Neural progenitor cell (in vitro differentiated cells): Measurements from ENCODE around the gene BCL7B. TPM values are rescaled to one million over a fixed set of nuclear protein-coding genes. Genes with fewer than 3 reads are reported as not detected.
"Not testable (repeated sequence)": the region's sequence is repeated elsewhere in the genome, so short reads cannot be mapped to it uniquely, and the experiment has no call there.

Source experiments
- DNase-seq: peaks from one replicate; pipeline ENCODE4 v3.0.0-alpha.2; 2016; ENCODE audit warnings: low spot score
- H2AFZ ChIP-seq: fragments of 200-600 bp; sonication (generic); replicated peaks from 2 replicates; pipeline ENCODE4 v1.6.1; 2016; ENCODE audit warnings: antibody characterized with exemption
- H3F3A ChIP-seq: fragments of 200-600 bp; sonication (generic); 2 replicates; pipeline ENCODE4 v1.6.1; 2016; ENCODE audit warnings: antibody characterized with exemption, low read depth
- H3K27ac ChIP-seq: fragments of 200-600 bp; sonication (generic); 2 replicates; pipeline ENCODE4 v1.5.1; 2016; ENCODE audit warnings: mild to moderate bottlenecking
- H3K27me3 ChIP-seq: fragments of 200-600 bp; sonication (generic); 2 replicates; pipeline ENCODE4 v1.6.1; 2016; ENCODE audit warnings: mild to moderate bottlenecking, moderate library complexity
- H3K36me3 ChIP-seq: fragments of 200-600 bp; sonication (generic); 2 replicates; pipeline ENCODE4 v1.5.1; 2016
- H3K4me1 ChIP-seq: fragments of 200-600 bp; sonication (generic); 2 replicates; pipeline ENCODE4 v1.6.1; 2016; ENCODE audit warnings: mixed run types
- H3K4me2 ChIP-seq: fragments of 200-600 bp; sonication (generic); 2 replicates; pipeline ENCODE4 v1.6.1; 2016
- H3K4me3 ChIP-seq: fragments of 200-600 bp; sonication (generic); 2 replicates; pipeline ENCODE4 v1.5.1; 2016
- H3K79me2 ChIP-seq: fragments of 200-600 bp; sonication (generic); 2 replicates; pipeline ENCODE4 v1.6.1; 2016; ENCODE audit warnings: low read depth
- H3K9ac ChIP-seq: fragments of 200-600 bp; sonication (generic); 2 replicates; pipeline ENCODE4 v1.6.1; 2016
- H3K9me3 ChIP-seq: fragments of 200-600 bp; sonication (generic); 2 replicates; pipeline ENCODE4 v1.5.1; 2016; ENCODE audit warnings: low read depth
- H4K20me1 ChIP-seq: fragments of 200-600 bp; sonication (generic); 2 replicates; pipeline ENCODE4 v1.6.1; 2016; ENCODE audit warnings: low read depth
- H3K27ac Mint-ChIP-seq: 3 replicates; pipeline ENCODE4 v1.8.0; 2021; ENCODE audit warnings: mixed read lengths
- H3K27me3 Mint-ChIP-seq: 2 replicates; pipeline ENCODE4 v1.8.0; 2022; ENCODE audit warnings: low read depth, mild to moderate bottlenecking, inconsistent platforms, moderate library complexity, mixed read lengths; ENCODE audit not compliant: insufficient read depth
- H3K36me3 Mint-ChIP-seq: 3 replicates; pipeline ENCODE4 v1.8.0; 2021; ENCODE audit warnings: mixed read lengths
- H3K4me1 Mint-ChIP-seq: 3 replicates; pipeline ENCODE4 v1.8.0; 2021; ENCODE audit warnings: mixed read lengths
- H3K4me3 Mint-ChIP-seq: 3 replicates; pipeline ENCODE4 v1.8.0; 2021; ENCODE audit warnings: mild to moderate bottlenecking, moderate library complexity, mixed read lengths
- H3K9me3 Mint-ChIP-seq: 3 replicates; pipeline ENCODE4 v1.8.0; 2020; ENCODE audit warnings: mixed read lengths
- EZH2 ChIP-seq: fragments of 200-600 bp; sonication (generic); IDR thresholded peaks from 2 replicates; pipeline ENCODE4 v1.6.1; 2017; ENCODE audit warnings: antibody characterized with exemption, mild to moderate bottlenecking, moderate library complexity
- EZH2phosphoT487 ChIP-seq: fragments of 200-600 bp; sonication (generic); IDR thresholded peaks from 2 replicates; pipeline ENCODE4 v1.6.1; 2017; ENCODE audit warnings: antibody characterized with exemption
- total RNA-seq: library from RNA; depleted of rRNA; stranded (reverse); fragments of >200 nt; gene quantifications from 2 replicates; pipeline ENCODE4 v1.2.3, GENCODE V29; 2015; ENCODE audit warnings: low replicate concordance
- TF ChIP-seq, protein P1 (sequence below): fragments of 200-600 bp; sonication (generic); IDR thresholded peaks from 2 replicates; pipeline ENCODE4 v1.5.1; 2017; ENCODE audit warnings: antibody characterized with exemption, mild to moderate bottlenecking

BCL7B gene
- total RNA-seq, 1 donor from 2014 or later = 10.4 TPM

DNA sequence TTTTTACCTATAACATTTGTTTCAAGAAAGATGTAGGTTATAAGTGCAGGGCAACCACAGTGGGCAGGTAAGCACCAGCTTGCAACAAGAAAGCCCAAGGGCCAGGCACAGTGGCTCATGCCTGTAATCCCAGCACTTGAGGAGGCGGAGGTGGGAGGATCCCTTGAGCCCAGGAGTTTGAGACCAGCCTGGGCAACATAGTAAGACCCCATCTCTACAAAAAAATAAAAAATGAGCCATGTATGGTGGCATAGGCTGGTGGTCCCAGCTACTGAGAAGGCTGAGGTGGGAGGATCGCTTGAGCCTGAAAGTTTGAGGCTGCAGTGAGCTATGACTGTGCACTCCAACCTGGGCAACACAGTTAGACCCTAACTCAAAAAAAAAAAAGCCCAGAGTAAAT, 12.8 kb downstream of the BCL7B start:
- Histone ChIP-seq H3K9me3 (no peaks in the 10 kb centered on the region), H3K36me3 (no peaks in the 10 kb centered on the region), H3K27ac (no peak overlapping the region), H3K4me2 (no peak overlapping the region), H3K27me3 (no peaks in the 10 kb centered on the region), H4K20me1 (no peaks in the 10 kb centered on the region), H3K4me3 (no peak overlapping the region), H3K4me1 (peaks cover 5% of the 10 kb centered on the region), H3K79me2 (peaks cover 51% of the 10 kb centered on the region), H2AFZ (no peak overlapping the region), H3K9ac (no peak overlapping the region), H3F3A (peaks cover 5% of the 10 kb centered on the region)
- no peak overlapping the region for H3K4me3 Mint-ChIP-seq
- no peak overlapping the region for H3K27ac Mint-ChIP-seq
- no peak for DNase-seq
- TF ChIP-seq EZH2 (no peak), EZH2phosphoT487 (no peak)
- TF ChIP-seq, protein P1, sequence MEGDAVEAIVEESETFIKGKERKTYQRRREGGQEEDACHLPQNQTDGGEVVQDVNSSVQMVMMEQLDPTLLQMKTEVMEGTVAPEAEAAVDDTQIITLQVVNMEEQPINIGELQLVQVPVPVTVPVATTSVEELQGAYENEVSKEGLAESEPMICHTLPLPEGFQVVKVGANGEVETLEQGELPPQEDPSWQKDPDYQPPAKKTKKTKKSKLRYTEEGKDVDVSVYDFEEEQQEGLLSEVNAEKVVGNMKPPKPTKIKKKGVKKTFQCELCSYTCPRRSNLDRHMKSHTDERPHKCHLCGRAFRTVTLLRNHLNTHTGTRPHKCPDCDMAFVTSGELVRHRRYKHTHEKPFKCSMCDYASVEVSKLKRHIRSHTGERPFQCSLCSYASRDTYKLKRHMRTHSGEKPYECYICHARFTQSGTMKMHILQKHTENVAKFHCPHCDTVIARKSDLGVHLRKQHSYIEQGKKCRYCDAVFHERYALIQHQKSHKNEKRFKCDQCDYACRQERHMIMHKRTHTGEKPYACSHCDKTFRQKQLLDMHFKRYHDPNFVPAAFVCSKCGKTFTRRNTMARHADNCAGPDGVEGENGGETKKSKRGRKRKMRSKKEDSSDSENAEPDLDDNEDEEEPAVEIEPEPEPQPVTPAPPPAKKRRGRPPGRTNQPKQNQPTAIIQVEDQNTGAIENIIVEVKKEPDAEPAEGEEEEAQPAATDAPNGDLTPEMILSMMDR = no peak
- H3K9me3 Mint-ChIP-seq = no peaks in the 10 kb centered on the region
- peaks cover 25% of the 10 kb centered on the region for H3K36me3 Mint-ChIP-seq
- H3K4me1 Mint-ChIP-seq = peaks cover 2% of the 10 kb centered on the region
- peaks cover 2% of the 10 kb centered on the region for H3K27me3 Mint-ChIP-seq

DNA sequence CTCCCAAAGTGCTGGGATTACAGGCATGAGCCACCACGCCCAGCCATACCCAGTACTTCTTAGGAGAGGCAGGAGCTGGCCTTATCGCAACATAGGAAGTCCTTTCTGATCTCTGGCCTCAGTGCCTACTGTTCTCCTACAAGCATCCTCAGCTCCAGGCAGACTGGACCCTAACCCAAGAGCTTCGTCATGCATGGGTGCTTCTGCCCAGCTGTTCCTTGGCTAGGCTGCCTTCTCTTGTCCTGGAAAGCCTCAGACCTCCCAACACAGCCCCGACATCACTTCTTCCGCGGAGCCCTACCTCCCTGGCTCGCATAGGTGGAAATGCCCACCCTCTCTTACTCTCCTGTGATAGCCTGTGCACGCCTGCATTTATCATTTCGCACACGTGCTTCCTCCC, 15.8 kb downstream of the BCL7B start:
- H3K4me3 ChIP-seq = no peak overlapping the region
- peaks cover 5% of the 10 kb centered on the region for H3K4me1 ChIP-seq
- no peaks in the 10 kb centered on the region for H3K9me3 ChIP-seq
- no peak overlapping the region for H3K27ac ChIP-seq
- no peaks in the 10 kb centered on the region for H4K20me1 ChIP-seq
- no peaks in the 10 kb centered on the region for H3K9me3 Mint-ChIP-seq
- no peak overlapping the region for H3K4me2 ChIP-seq
- no peak overlapping the region for H3K27ac Mint-ChIP-seq
- H3K9ac ChIP-seq = no peak overlapping the region
- H3K27me3 ChIP-seq = no peaks in the 10 kb centered on the region
- no peak for TF ChIP-seq EZH2phosphoT487
- TF ChIP-seq, protein P1 = no peak
- no peak for TF ChIP-seq EZH2
- H3F3A ChIP-seq = peaks cover 5% of the 10 kb centered on the region
- no peak overlapping the region for H2AFZ ChIP-seq
- peaks cover 5% of the 10 kb centered on the region for H3K36me3 ChIP-seq
- peaks cover 2% of the 10 kb centered on the region for H3K27me3 Mint-ChIP-seq
- peaks cover 2% of the 10 kb centered on the region for H3K4me1 Mint-ChIP-seq
- peaks cover 32% of the 10 kb centered on the region for H3K36me3 Mint-ChIP-seq
- H3K4me3 Mint-ChIP-seq = no peak overlapping the region
- DNase-seq = no peak
- H3K79me2 ChIP-seq = peaks cover 25% of the 10 kb centered on the region

DNA sequence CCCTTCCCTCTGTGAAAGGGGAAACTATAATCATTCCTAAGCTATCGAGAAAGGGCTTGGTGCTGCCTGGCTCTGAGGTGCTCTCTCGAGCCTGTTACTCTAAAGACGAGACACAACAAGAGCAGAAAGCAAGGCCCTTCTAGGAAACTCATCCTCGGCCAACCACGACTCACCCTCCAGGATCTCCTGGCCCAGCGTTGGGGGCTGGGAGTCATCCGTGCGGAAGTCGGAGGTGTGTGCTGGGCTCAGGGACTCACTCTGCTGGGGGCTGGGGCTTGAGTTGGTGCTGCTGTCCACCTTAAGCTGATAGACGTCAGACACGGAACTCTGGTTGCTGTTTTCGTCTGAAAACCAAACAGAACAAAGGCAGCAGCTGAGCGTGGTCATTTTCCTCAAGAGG, 17.8 kb downstream of the BCL7B start:
- peaks cover 5% of the 10 kb centered on the region for H3K79me2 ChIP-seq
- H3K9ac ChIP-seq = no peak overlapping the region
- Mint-ChIP-seq H3K4me1 (no peaks in the 10 kb centered on the region), H3K27ac (no peak overlapping the region), H3K27me3 (no peaks in the 10 kb centered on the region), H3K4me3 (no peak overlapping the region), H3K9me3 (no peaks in the 10 kb centered on the region), H3K36me3 (peaks cover 35% of the 10 kb centered on the region)
- H4K20me1 ChIP-seq = no peaks in the 10 kb centered on the region
- H3K27me3 ChIP-seq = no peaks in the 10 kb centered on the region
- H3F3A ChIP-seq = no peaks in the 10 kb centered on the region
- H3K27ac ChIP-seq = no peak overlapping the region
- no peak overlapping the region for H3K4me3 ChIP-seq
- no peak overlapping the region for H2AFZ ChIP-seq
- H3K4me1 ChIP-seq = no peaks in the 10 kb centered on the region
- H3K4me2 ChIP-seq = no peak overlapping the region
- H3K9me3 ChIP-seq = no peaks in the 10 kb centered on the region
- DNase-seq = no peak
- H3K36me3 ChIP-seq = peaks cover 5% of the 10 kb centered on the region
- TF ChIP-seq, protein P1 = no peak
- no peak for TF ChIP-seq EZH2phosphoT487
- no peak for TF ChIP-seq EZH2

GRCh38 chr7:73538510-73538909, 19.0 kb downstream of the BCL7B start:
- H3K27me3 ChIP-seq, H3K4me3 Mint-ChIP-seq, H3K9ac ChIP-seq, H3K27me3 Mint-ChIP-seq, H4K20me1 ChIP-seq, H3F3A ChIP-seq, H3K9me3 Mint-ChIP-seq, H3K27ac Mint-ChIP-seq, DNase-seq, H3K79me2 ChIP-seq, H3K9me3 ChIP-seq, H3K4me3 ChIP-seq, H3K4me2 ChIP-seq, H3K4me1 ChIP-seq, H3K27ac ChIP-seq, H3K4me1 Mint-ChIP-seq, H2AFZ ChIP-seq, H3K36me3 ChIP-seq: not testable (repeated sequence)
- H3K36me3 Mint-ChIP-seq = peaks cover 32% of the 10 kb centered on the region
